ENCODE data around the gene GALNT15. TPM values are rescaled to one million over a fixed set of nuclear protein-coding genes. Genes with fewer than 3 reads are reported as not detected.

The GALNT15 gene
- total and polyA plus RNA-seq, 4 donors: under 0.01 to 2.8 (median 1.3) TPM

DNA sequence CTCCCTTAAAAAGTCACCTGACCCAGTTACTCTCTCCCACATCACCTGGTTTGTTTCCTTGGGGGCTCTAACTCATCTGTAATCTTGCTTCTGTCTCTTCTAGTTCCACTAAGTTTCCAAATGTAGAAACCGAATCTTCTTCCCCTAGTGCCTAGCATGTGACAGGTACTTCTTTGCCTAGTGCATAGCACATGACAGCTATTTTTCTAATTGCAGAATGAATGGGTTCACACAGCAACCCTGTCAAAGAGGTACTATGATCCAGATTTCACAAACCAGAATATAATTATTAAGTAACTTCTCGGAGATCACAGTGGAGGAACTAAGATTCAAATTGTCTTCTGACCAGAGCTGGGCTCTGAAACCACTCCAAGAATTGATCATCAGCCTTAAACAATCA lies 82.8 kb downstream of the GALNT15 start (continued):
- TF ChIP-seq, protein P1, sequence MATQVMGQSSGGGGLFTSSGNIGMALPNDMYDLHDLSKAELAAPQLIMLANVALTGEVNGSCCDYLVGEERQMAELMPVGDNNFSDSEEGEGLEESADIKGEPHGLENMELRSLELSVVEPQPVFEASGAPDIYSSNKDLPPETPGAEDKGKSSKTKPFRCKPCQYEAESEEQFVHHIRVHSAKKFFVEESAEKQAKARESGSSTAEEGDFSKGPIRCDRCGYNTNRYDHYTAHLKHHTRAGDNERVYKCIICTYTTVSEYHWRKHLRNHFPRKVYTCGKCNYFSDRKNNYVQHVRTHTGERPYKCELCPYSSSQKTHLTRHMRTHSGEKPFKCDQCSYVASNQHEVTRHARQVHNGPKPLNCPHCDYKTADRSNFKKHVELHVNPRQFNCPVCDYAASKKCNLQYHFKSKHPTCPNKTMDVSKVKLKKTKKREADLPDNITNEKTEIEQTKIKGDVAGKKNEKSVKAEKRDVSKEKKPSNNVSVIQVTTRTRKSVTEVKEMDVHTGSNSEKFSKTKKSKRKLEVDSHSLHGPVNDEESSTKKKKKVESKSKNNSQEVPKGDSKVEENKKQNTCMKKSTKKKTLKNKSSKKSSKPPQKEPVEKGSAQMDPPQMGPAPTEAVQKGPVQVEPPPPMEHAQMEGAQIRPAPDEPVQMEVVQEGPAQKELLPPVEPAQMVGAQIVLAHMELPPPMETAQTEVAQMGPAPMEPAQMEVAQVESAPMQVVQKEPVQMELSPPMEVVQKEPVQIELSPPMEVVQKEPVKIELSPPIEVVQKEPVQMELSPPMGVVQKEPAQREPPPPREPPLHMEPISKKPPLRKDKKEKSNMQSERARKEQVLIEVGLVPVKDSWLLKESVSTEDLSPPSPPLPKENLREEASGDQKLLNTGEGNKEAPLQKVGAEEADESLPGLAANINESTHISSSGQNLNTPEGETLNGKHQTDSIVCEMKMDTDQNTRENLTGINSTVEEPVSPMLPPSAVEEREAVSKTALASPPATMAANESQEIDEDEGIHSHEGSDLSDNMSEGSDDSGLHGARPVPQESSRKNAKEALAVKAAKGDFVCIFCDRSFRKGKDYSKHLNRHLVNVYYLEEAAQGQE (IDR thresholded peaks at IDR 0.05): no peak

DNA sequence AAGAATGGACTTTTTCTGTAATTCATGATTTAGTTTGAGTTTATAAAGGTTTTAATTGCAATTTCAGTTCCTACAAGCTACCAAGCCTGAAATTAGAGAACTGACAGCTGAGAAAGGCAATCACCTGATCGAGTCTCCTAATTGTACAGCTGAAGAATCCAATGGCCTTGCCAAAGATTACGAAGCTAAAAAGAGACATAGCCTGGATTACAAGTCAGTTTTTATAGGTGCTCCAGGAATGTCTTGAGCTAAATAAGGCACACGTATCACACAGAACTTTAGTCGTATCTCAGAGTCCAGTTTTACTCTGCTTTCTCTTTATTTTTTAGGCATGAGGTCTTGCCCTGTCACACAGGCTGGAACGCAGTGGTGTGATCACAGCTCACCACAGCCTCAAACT lies 83.7 kb downstream of the GALNT15 start:
- Histone ChIP-seq H3K4me3 (ENCODE audit: low read depth in 1 of 3, low read length in 3 of 3) (no peak overlapping the region), H3K4me1 (ENCODE audit: control insufficient read depth in 4 of 4, insufficient read depth in 4 of 4, low read length in 3 of 4) (peaks cover 0 to 12% (median 7%) of the 10 kb centered on the region in 4 donors), H3K27me3 (ENCODE audit: control insufficient read depth in 4 of 4, insufficient read depth in 4 of 4, low read length in 3 of 4) (no peaks in the 10 kb centered on the region), H3K9me3 (ENCODE audit: control insufficient read depth in 4 of 4, low read length in 3 of 4) (no peaks in the 10 kb centered on the region), H3K36me3 (ENCODE audit: control insufficient read depth in 4 of 4, insufficient read depth in 3 of 4, low read depth in 1 of 4, low read length in 3 of 4) (peaks cover 0 to 20% (median 14%) of the 10 kb centered on the region in 4 donors), H3K27ac (ENCODE audit: low read depth in 1 of 2, low read length in 2 of 2) (no peak overlapping the region), H3K9ac (ENCODE audit: low read depth in 1 of 2, low read length in 2 of 2) (no peak overlapping the region)
- no peak for TF ChIP-seq RXRA (IDR thresholded peaks at IDR 0.05)
- TF ChIP-seq, protein P2, sequence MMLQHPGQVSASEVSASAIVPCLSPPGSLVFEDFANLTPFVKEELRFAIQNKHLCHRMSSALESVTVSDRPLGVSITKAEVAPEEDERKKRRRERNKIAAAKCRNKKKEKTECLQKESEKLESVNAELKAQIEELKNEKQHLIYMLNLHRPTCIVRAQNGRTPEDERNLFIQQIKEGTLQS (IDR thresholded peaks at IDR 0.05): no peak
- TF ChIP-seq EGR1 (IDR thresholded peaks at IDR 0.05; ENCODE audit: low read depth in 2 of 2): no peak
- no peak for TF ChIP-seq RAD21 (IDR thresholded peaks at IDR 0.05)
- no peak for TF ChIP-seq NR2F2 (IDR thresholded peaks at IDR 0.05)
- TF ChIP-seq GABPA (IDR thresholded peaks at IDR 0.05 in 1 of 2, conservative IDR thresholded peaks at IDR 0.05 in 1 of 2): no peak
- TF ChIP-seq HNF4A (conservative IDR thresholded peaks at IDR 0.05): no peak
- TF ChIP-seq FOXA1 (IDR thresholded peaks at IDR 0.05): no peak
- no peak for TF ChIP-seq HNF4G (IDR thresholded peaks at IDR 0.05)
- no peak for TF ChIP-seq JUND (IDR thresholded peaks at IDR 0.05)
- TF ChIP-seq, protein P1 (IDR thresholded peaks at IDR 0.05): no peak
- TF ChIP-seq SP1 (IDR thresholded peaks at IDR 0.05): no peak
- TF ChIP-seq, protein P3, sequence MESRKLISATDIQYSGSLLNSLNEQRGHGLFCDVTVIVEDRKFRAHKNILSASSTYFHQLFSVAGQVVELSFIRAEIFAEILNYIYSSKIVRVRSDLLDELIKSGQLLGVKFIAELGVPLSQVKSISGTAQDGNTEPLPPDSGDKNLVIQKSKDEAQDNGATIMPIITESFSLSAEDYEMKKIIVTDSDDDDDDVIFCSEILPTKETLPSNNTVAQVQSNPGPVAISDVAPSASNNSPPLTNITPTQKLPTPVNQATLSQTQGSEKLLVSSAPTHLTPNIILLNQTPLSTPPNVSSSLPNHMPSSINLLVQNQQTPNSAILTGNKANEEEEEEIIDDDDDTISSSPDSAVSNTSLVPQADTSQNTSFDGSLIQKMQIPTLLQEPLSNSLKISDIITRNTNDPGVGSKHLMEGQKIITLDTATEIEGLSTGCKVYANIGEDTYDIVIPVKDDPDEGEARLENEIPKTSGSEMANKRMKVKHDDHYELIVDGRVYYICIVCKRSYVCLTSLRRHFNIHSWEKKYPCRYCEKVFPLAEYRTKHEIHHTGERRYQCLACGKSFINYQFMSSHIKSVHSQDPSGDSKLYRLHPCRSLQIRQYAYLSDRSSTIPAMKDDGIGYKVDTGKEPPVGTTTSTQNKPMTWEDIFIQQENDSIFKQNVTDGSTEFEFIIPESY (IDR thresholded peaks at IDR 0.05): no peak
- no peak for TF ChIP-seq FOXA2 (IDR thresholded peaks at IDR 0.05)
- TF ChIP-seq, protein P4, sequence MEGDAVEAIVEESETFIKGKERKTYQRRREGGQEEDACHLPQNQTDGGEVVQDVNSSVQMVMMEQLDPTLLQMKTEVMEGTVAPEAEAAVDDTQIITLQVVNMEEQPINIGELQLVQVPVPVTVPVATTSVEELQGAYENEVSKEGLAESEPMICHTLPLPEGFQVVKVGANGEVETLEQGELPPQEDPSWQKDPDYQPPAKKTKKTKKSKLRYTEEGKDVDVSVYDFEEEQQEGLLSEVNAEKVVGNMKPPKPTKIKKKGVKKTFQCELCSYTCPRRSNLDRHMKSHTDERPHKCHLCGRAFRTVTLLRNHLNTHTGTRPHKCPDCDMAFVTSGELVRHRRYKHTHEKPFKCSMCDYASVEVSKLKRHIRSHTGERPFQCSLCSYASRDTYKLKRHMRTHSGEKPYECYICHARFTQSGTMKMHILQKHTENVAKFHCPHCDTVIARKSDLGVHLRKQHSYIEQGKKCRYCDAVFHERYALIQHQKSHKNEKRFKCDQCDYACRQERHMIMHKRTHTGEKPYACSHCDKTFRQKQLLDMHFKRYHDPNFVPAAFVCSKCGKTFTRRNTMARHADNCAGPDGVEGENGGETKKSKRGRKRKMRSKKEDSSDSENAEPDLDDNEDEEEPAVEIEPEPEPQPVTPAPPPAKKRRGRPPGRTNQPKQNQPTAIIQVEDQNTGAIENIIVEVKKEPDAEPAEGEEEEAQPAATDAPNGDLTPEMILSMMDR (IDR thresholded peaks at IDR 0.05; ENCODE audit: low read depth, low read length, missing input control): no peak
- TF ChIP-seq YY1 (IDR thresholded peaks at IDR 0.05): no peak
- TF ChIP-seq TAF1 (conservative IDR thresholded peaks at IDR 0.05): no peak
- no peak for DNase-seq (ENCODE audit: low spot score)
- WGBS: 83% methylated on average over 5 of the region's 5 CpGs

Data from liver (tissue), 9 donors.